Measurements from ENCODE around the gene CTDSP2.

GRCh38 chr12:57883700-57884099 is 37.2 kb upstream of the CTDSP2 start:
- no peak for TF ChIP-seq CTCF (IDR thresholded peaks at IDR 0.05 in 2 of 3, conservative IDR thresholded peaks at IDR 0.05 in 1 of 3; ENCODE audit: borderline replicate concordance in 1 of 3, insufficient read depth in 1 of 3, low read depth in 2 of 3, low read length in 2 of 3)
- no peak for TF ChIP-seq SRF (IDR thresholded peaks at IDR 0.05; ENCODE audit: low read depth)
- TF ChIP-seq CEBPB (IDR thresholded peaks at IDR 0.05; ENCODE audit: low read depth), result no peak

Measured in HCT116 (cell line).